GM19351 (cell line): Measurements from ENCODE around the gene VAV3.

Experiments
- ATAC-seq: cut with Tn5 transposase; IDR thresholded peaks from one replicate; pipeline ENCODE4 v1.9.1; 2021; ENCODE audit warnings: mild to moderate bottlenecking, moderate library complexity; ENCODE audit not compliant: unreplicated experiment

Gene VAV3

GRCh38 chr1:107523061-107523460 lies 441.9 kb downstream of the VAV3 start:
- ATAC-seq, result no peak
